Subcutaneous abdominal adipose tissue (tissue), 5 donors: ENCODE measurements around the gene DNAH14.
"Not testable (repeated sequence)": the region's sequence is repeated elsewhere in the genome, so short reads cannot be mapped to it uniquely, and the experiment has no call there.

Source experiments
- H3K27ac ChIP-seq: one replicate; pipeline ENCODE4 v1.7.0; 2013; ENCODE audit warnings: low read depth, mild to moderate bottlenecking, inconsistent platforms, low read length, moderate library complexity
- H3K27me3 ChIP-seq, 5 donors: one replicate each; pipeline ENCODE4 v1.7.0; 2013; ENCODE audit warnings: low read length in 5 of 5, inconsistent platforms in 1 of 5; ENCODE audit not compliant: control insufficient read depth in 5 of 5, insufficient read depth in 4 of 5
- H3K36me3 ChIP-seq, 5 donors: one replicate each; pipeline ENCODE4 v1.7.0; 2013; ENCODE audit warnings: low read length in 5 of 5; ENCODE audit not compliant: control insufficient read depth in 5 of 5, insufficient read depth in 5 of 5
- H3K4me1 ChIP-seq, 5 donors: one replicate each; pipeline ENCODE4 v1.7.0; 2013; ENCODE audit warnings: low read length in 5 of 5, mild to moderate bottlenecking in 3 of 5, moderate library complexity in 1 of 5; ENCODE audit not compliant: control insufficient read depth in 5 of 5, insufficient read depth in 5 of 5
- H3K4me3 ChIP-seq, 5 donors: one replicate each; pipeline ENCODE4 v1.7.0; 2013; ENCODE audit warnings: low read length in 5 of 5, low read depth in 1 of 5
- H3K9ac ChIP-seq, 5 donors: one replicate each; pipeline ENCODE4 v1.7.0; 2013; ENCODE audit warnings: low read length in 5 of 5, mild to moderate bottlenecking in 4 of 5, moderate library complexity in 3 of 5
- H3K9me3 ChIP-seq, 5 donors: one replicate each; pipeline ENCODE4 v1.7.0; 2013; ENCODE audit warnings: low read length in 5 of 5; ENCODE audit not compliant: control insufficient read depth in 5 of 5
- donor health status: healthy.
- donor health status: healthy.
- donor health status: healthy.
- donor health status: healthy.
- donor health status: healthy.

DNAH14 gene

GRCh38 chr1:225318706-225319575, 389.5 kb downstream of the DNAH14 start:
- Histone ChIP-seq H3K4me3 (no peak overlapping the region), H3K9me3 (peaks cover 0 to 2% (median 0%) of the 10 kb centered on the region in 5 donors), H3K9ac (no peak overlapping the region), H3K4me1 (peaks cover 0 to 7% (median 0%) of the 10 kb centered on the region in 5 donors), H3K27me3 (no peaks in the 10 kb centered on the region), H3K27ac (no peak overlapping the region), H3K36me3 (no peaks in the 10 kb centered on the region)

- Histone ChIP-seq H3K36me3 (no peaks in the 10 kb centered on the region), H3K27ac (no peak overlapping the region), H3K27me3 (no peaks in the 10 kb centered on the region), H3K4me3 (no peak overlapping the region), H3K4me1 (peaks cover 0 to 7% (median 0%) of the 10 kb centered on the region in 5 donors), H3K9me3 (no peaks in the 10 kb centered on the region), H3K9ac (no peak overlapping the region)
Measured at GRCh38 chr1:225319871-225320270, 390.4 kb downstream of the DNAH14 start.

GRCh38 chr1:225321784-225322183, 392.3 kb downstream of the DNAH14 start:
- Histone ChIP-seq H3K27me3 (no peaks in the 10 kb centered on the region), H3K9me3 (no peaks in the 10 kb centered on the region), H3K9ac (no peak overlapping the region), H3K27ac (no peak overlapping the region), H3K36me3 (no peaks in the 10 kb centered on the region), H3K4me3 (no peak overlapping the region), H3K4me1 (peaks cover 0 to 7% (median 0%) of the 10 kb centered on the region in 5 donors)

- Histone ChIP-seq H3K27me3 (no peaks in the 10 kb centered on the region), H3K9me3 (no peaks in the 10 kb centered on the region), H3K9ac (no peak overlapping the region), H3K27ac (no peak overlapping the region), H3K4me1 (no peaks in the 10 kb centered on the region), H3K36me3 (no peaks in the 10 kb centered on the region), H3K4me3 (no peak overlapping the region)
Measured at GRCh38 chr1:225329041-225329440, 399.6 kb downstream of the DNAH14 start.

- not testable (repeated sequence) for H3K36me3 ChIP-seq, H3K9me3 ChIP-seq, H3K9ac ChIP-seq, H3K27me3 ChIP-seq, H3K4me3 ChIP-seq, H3K4me1 ChIP-seq, H3K27ac ChIP-seq
Measured at GRCh38 chr1:225329996-225330395, 400.5 kb downstream of the DNAH14 start.

GRCh38 chr1:225332686-225333085, 403.2 kb downstream of the DNAH14 start:
- Histone ChIP-seq H3K4me3 (no peak overlapping the region), H3K27me3 (no peaks in the 10 kb centered on the region), H3K9me3 (peaks cover 0 to 3% (median 0%) of the 10 kb centered on the region in 5 donors), H3K9ac (no peak overlapping the region), H3K4me1 (no peaks in the 10 kb centered on the region), H3K27ac (no peak overlapping the region), H3K36me3 (no peaks in the 10 kb centered on the region)

GRCh38 chr1:225335098-225335778, 405.8 kb downstream of the DNAH14 start:
- not testable (repeated sequence) for H3K27ac ChIP-seq, H3K36me3 ChIP-seq, H3K9ac ChIP-seq, H3K4me1 ChIP-seq, H3K4me3 ChIP-seq, H3K27me3 ChIP-seq, H3K9me3 ChIP-seq

- Histone ChIP-seq H3K9me3 (peaks cover 0 to 3% (median 0%) of the 10 kb centered on the region in 5 donors), H3K4me3 (no peak overlapping the region), H3K27me3 (peaks cover 0 to 3% (median 0%) of the 10 kb centered on the region in 5 donors), H3K4me1 (no peaks in the 10 kb centered on the region), H3K36me3 (no peaks in the 10 kb centered on the region), H3K9ac (no peak overlapping the region), H3K27ac (no peak overlapping the region)
Measured at GRCh38 chr1:225338545-225338944, 409.1 kb downstream of the DNAH14 start.

- Histone ChIP-seq H3K27me3 (peaks cover 0 to 3% (median 0%) of the 10 kb centered on the region in 5 donors), H3K4me3 (no peak overlapping the region), H3K9ac (no peak overlapping the region), H3K9me3 (no peaks in the 10 kb centered on the region), H3K36me3 (no peaks in the 10 kb centered on the region), H3K4me1 (no peaks in the 10 kb centered on the region), H3K27ac (no peak overlapping the region)
Measured at GRCh38 chr1:225341642-225342041, 412.2 kb downstream of the DNAH14 start.

GRCh38 chr1:225342695-225343094, 413.2 kb downstream of the DNAH14 start:
- H3K27me3 ChIP-seq = peaks cover 0 to 3% (median 0%) of the 10 kb centered on the region in 5 donors
- peaks cover 0 to 3% (median 0%) of the 10 kb centered on the region in 5 donors for H3K9me3 ChIP-seq
- no peaks in the 10 kb centered on the region for H3K4me1 ChIP-seq
- H3K27ac ChIP-seq = no peak overlapping the region
- no peak overlapping the region for H3K9ac ChIP-seq
- no peaks in the 10 kb centered on the region for H3K36me3 ChIP-seq
- H3K4me3 ChIP-seq = no peak overlapping the region
